GM18858 (cell line): ENCODE results near the gene MEX3A.
A peak's percentile ranks its signal among the peaks of the same experiment; 100 is the strongest.
"Not testable (repeated sequence)": the region's sequence is repeated elsewhere in the genome, so short reads cannot be mapped to it uniquely, and the experiment has no call there.

Experiments used
- ATAC-seq: cut with Tn5 transposase; IDR thresholded peaks from one replicate; pipeline ENCODE4 v1.9.1; 2021; ENCODE audit not compliant: unreplicated experiment

MEX3A gene

DNA sequence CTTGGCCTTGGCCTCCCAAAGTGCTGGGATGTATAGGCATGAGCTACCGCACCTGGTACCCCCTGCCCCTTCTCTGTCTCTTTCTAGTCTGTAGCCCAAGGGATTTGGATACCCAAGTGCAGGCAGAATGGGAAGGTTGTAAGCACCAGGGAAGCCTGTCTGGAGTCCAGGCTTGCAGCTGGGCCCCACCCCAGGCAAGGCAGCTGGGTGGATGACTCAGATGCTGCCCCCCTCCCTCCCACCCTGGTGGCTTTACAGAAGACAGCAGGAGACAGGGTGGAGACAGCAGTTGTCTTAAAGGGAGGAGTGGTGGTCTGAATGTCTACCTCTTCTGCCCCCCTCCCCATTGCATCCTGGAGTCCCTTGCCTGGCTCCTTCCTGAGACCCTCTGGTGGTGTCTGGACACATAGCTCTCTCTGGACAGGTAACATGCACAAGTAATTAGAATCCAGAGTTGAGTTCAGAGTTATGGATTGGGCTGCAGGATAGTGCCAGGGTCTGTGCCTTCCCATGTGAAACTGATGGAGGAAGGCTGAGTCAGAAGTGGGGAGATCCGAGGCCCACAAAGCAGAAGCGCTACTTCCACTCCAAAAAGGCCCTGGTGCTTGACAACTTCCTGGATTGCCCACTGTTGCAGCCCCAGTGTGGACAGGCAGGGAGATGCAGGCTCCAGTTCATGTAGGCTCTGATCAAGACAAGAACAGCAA is 37.4 kb upstream of the MEX3A start:
- ATAC-seq = no peak

DNA sequence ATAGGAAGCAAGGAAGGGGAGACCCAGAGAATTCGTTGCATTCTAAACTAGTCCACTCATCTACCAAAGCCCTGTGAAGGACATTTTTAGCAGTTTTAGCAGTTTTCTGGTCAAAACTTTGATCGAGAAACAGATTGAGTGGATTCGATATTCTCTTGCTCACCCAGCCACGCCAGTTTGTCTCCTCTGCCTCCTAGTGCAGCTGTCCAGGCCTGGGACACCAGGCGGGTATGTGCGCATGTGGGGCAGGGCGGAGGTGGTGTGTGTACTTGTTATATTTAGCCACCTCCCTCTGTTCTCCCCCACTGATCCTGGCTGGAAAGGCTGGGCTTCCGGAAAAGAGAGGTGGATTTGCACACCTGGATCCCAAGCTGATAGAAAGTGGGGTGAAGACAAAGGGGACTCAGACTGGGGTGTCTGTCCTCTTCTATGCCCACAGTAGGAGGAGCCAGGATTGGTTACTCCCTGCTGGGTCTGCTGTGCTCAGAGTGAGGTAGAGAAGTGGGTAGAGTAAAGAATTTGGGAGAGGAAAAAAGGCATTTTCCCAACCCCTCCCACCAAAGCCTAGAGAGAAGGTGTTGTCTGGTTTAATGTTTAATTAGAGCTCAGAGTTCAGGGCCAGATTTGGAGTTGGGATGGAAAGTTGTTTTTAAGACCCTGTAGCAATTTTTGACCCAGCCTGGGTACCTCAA is 36.1 kb upstream of the MEX3A start:
- no peak for ATAC-seq

DNA sequence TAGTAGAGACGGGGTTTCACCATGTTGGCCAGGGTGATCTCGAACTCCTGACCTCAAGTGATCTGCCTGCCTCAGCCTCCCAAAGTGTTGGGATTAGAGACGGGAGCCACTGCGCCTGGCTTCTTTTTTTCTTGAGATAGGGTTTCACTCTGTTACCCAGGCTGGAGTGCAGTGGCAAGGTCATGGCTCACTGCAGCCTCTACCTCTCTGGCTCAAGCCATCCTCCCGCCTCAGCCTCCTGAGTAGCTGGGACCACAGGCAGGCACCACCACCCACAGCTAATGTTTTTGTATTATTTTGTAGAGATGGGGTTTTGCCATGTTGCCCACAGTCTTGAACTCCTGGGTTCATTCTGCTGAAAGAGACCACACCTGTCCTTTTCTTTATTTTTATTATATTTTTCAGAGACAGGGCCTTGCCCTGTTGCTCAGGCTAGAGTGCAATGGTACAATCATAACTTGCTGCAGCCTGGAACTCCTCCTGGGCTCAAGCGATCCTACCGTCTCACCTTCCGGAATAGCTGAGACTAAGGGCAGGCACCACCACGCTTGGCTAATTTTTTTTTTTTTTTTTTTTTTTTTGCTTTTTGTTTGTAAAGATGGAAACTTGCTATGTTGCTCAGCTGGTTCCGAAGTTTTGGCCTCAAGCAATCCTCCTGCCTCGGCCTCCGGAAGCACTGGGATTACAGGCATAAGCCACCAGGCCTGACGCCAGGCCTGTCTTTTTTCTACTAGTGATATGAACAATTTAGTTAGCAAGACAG is 35.3 kb upstream of the MEX3A start:
- no peak for ATAC-seq

DNA sequence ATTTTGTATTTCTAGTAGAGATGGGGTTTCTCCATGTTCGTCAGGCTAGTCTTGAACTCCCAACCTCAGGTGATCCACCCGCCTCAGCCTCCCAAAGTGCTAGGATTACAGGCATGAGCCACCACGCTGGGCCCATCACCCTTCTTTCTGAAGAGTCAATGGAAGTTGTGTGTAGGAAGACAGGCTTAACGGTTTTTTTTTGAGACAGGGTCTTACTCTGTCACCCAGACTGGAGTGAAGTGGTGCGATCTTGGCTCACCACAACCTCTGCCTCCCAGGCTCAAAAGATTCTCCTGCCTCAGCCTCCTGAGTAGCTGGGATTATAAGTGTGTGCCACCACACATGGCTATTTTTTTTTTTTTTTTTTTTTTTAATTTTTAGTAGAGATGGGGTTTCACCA is 34.5 kb upstream of the MEX3A start:
- not testable (repeated sequence) for ATAC-seq

DNA sequence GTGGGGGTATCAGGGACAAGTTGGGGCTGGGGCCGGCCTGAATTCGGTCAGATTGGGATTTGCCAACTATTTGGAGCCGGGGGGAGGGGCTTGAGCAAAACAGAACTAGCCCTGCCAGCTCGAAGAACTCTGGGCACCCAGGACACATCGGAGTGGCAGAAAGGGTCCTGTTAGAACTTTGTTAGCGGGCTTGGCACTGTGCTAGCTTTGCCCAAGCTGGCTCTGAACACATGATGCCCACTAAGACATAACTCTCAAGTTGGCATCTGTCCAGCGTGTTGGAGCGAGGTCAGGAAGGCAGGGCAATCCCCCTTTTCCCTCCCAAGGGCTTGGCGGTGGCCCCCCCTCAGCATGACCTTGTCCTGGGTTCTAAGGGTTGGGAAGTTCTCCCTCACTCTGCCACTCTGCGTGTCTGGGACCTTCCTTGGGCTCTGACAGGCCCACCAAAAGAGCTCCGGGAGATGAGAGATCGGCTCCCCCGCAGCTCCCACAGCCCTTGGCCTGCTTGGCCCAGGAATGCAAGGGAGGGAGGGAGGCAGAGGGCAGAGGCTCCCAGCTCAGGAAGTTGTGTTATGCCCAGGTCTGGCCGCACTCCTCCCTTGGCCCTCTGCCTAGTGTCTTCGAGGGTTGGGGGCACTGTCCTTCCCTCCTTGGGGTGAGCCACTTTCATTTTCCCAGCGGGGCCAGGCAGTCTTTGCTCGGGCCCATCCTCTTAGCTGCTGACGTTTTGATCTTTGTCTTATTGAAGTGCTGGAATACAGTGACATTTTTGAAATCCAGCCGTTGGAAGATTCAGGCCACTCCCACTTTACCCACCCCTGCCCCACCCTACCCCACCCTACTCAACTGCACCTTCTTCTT is 33.5 kb upstream of the MEX3A start:
- no peak for ATAC-seq

DNA sequence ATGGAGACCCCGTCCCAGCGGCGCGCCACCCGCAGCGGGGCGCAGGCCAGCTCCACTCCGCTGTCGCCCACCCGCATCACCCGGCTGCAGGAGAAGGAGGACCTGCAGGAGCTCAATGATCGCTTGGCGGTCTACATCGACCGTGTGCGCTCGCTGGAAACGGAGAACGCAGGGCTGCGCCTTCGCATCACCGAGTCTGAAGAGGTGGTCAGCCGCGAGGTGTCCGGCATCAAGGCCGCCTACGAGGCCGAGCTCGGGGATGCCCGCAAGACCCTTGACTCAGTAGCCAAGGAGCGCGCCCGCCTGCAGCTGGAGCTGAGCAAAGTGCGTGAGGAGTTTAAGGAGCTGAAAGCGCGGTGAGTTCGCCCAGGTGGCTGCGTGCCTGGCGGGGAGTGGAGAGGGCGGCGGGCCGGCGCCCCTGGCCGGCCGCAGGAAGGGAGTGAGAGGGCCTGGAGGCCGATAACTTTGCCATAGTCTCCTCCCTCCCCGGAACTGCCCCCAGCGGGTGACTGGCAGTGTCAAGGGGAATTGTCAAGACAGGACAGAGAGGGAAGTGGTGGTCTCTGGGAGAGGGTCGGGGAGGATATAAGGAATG is 32.8 kb upstream of the MEX3A start:
- no peak for ATAC-seq

DNA sequence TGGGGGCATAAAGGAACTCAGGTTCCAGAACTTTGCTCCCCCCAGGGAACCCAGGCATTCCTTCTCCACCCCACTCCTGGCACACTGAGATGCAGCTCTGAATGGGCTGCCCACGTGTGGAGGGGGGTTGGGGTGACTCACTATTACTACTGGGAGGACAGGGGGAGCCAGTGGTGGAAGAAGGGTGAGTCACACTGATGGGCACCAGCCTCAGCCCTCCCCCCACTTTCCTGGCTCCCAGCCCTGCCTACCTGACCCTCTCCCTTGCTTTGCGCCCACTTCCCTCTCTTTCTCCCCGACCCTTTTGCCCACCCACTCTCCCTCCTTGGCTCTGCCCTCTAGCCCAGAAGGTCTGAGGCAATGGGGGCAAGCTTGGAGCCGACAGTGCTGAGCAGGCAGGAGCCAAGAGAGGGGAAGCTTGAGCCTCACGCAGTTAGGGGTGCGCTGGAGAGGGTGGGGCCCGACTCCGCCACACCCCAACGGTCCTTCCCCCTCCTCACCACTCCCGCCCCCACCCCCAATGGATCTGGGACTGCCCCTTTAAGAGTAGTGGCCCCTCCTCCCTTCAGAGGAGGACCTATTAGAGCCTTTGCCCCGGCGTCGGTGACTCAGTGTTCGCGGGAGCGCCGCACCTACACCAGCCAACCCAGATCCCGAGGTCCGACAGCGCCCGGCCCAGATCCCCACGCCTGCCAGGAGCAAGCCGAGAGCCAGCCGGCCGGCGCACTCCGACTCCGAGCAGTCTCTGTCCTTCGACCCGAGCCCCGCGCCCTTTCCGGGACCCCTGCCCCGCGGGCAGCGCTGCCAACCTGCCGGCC is 32.0 kb upstream of the MEX3A start, which contains the start of gene LMNA:
Gene LMNA, plus strand, starts transcription at position 611 of the 818 bp plus-strand sequence. CDS start 208 bp downstream, outside the sequence.
- peak; percentile 49 for ATAC-seq

DNA sequence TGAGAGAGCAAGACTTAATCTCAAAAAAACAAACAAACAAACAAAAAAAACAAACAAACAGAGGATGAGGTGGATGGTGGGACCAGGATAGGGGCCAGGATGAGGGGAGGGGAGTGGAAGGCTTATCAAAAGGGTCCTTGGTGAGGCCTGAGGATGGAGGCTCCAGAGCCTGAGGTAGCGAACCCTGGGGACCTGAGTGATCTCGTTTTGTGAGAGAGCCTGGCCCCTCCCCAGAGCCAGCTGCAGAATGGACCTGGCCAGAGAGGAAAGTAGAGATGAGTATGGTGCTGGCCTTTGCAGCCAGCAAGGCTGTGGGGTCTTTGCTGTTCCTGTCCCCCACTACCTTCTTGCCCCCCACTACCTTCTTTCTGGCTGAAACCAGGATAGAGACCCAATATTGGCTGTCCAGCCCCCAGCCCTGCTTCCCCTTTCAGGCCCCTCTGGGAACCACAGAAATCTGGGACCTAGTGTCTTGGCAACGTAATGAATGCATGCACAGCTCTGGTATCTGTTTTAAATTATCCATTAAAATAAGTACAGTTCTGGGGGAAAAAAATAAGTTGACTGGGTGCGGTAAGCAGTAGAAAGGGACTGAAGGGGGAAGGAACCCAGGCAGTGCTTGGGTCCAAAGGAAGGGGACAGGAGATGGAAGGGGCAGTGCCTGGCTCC is 31.2 kb upstream of the MEX3A start:
- ATAC-seq = no peak

DNA sequence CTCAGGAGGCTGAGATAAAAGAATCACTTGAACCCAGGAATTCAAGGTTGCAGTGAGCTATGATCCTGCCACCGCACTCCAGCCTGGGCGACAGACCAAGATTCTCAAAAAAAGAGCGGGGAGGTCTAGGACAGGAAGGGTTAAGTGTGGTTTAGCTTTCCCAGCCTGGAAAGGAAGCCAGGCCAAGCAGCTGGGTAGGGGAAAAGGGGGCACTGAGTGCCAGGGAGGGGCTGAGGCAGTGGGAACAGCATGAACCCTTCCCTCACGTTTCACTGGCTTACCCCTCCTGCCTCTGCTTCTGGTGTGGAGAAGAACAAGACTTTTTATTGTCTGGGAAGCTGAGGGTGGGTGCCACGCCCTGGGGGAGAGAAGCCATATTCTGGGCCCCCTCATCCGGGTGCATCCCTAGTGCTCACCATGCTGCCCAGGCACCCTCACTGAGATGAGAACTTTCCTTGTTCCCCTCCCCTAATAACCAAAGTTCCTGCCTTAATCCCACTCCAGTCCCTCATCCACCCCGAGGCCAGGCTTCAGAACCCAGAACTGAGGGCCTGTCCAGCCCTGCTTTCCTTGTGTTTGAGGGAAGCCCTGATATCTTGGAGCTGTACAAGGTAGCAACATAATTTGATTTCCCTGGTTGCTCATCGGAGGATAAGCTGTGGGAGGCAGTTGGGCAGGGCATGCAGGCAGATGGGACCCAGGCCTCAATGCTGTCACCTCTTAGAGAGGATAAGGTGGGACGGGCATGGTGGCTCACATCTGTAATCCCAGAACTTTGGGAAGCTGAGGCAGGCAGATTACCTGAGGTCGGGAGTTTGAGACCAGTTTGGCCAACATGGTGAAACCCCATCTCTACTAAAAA is 30.2 kb upstream of the MEX3A start:
- no peak for ATAC-seq

DNA sequence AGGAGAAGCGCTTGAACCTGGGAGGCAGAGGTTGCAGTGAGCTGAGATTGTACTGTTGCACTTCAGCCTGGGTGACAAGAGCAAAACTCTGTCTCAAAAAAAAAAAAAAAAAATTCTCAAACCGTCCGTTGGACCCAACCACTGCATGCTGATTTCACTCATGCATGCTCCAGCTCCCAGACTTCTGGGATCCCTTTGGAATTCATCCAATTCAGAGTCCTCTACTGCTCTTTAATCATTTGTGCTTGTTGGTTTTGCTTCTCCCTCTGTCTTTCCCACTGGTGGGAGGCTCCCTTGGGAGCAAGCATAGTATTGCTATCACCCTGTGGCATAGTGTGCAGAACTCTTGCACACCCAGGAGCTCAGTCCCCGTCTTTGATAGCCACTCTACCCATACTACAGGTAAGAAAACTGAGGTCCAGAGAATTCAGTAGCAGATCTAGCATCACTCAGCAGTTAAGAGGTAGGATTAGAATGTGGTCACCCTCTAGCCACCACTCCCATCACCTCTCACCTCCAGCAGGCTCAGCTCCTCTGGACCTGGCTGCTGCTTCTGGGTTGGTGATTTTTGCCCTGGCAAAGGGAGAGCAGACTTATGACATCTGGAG is 29.2 kb upstream of the MEX3A start:
- ATAC-seq = no peak

DNA sequence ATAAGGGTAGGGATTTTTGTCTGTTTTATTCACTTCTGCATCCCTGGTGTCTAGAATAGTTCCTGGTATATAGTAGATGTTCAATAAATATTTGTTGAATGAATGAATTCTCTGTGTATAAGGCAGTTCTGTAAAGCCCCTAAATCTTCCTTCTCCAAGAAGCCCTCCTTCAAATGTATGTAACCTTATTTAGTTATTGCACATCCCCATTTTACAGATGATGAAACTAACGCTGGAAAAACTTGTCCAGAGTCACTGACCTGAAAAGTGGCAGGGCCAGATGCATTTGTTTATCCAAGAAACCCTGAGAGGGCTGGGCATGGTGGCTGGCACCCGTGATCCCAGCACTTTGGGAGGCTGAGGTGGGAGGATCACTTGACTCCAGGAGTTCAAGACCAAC is 28.0 kb upstream of the MEX3A start:
- no peak for ATAC-seq

DNA sequence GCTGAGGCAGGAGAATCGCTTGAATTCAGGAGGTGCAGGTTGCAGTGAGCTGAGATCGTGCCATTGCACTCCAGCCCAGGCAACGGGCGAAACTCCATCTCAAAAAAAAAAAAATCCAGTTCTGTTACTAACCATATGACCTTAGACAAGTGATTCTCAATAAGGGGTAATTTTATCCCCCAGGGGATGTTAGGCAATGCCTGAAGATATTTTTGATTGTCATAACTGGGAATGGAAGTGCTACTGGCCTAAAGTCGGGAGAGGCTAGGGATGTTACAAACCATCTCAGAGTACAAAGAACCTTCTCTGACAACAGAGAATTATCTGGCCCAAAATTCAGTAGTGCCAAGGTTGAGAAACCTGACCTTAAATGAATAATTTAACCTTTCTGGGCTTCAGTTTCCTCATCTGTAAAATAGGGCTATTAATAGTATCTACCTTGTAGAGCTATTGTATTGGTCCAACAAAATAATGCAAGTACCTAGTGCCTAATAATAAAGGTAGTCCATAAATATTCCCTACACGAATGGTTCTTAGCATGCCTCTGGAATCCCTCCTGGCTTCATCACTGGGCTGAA is 26.5 kb upstream of the MEX3A start:
- no peak for ATAC-seq

DNA sequence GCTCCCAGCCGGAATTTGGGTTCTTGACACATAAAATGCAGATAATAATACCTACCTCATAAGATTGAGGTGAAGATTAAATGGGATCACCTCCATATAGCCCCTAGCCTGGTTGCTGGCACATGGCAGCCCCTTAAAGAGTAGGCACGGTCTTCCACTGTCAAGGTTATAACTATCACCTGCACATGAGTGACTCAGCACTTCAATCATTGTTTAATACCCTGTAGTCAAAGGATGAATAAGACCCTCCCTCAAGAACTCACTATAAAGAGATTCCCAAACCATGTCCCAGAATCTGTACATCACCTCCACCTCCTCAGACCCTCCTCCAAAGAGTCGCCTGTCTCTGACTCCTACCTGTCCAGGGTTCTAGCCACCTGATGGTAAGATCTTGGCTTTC is 25.8 kb upstream of the MEX3A start:
- ATAC-seq = no peak

DNA sequence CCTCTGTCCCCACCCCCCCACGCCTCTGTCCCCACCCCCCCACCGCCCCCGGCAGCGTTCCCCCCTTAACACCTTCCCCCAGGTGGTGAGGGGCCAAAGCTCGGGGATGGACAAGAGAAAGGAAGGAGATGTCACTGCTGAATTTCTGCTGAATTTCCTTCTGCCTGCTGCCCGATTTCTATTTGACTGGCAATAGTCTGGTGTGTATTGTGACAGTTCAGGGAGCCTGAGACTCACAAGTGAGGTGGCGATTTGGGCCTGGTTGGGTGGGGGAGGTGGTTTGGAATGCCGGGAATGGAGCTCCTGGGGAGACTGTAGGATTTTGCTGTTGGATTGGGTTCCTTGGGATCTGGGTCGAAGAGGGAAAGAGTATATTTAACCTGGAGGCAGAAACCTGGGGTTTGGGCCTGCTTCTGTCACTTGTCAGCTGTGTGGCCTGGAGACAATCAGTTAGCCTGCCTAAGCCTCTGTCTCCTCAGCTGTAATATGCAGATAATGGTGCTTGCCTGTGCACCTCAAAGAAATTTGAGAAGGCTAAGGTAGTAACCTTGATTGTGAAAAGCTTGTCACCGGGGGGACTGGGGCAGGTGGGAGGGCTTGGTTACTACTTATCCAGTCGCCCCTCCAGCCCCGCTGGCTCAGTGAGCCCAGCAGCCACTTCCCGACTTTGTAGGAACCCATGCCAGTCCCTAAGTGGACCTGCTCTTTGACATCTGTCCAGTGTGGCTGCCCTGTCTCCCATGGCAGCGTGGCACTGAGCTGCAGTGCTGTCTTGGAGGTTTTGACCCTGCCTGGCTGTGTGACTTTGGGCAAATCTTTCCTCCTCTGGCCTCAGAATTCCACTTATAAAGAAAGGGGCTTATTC is 24.6 kb upstream of the MEX3A start:
- no peak for ATAC-seq

DNA sequence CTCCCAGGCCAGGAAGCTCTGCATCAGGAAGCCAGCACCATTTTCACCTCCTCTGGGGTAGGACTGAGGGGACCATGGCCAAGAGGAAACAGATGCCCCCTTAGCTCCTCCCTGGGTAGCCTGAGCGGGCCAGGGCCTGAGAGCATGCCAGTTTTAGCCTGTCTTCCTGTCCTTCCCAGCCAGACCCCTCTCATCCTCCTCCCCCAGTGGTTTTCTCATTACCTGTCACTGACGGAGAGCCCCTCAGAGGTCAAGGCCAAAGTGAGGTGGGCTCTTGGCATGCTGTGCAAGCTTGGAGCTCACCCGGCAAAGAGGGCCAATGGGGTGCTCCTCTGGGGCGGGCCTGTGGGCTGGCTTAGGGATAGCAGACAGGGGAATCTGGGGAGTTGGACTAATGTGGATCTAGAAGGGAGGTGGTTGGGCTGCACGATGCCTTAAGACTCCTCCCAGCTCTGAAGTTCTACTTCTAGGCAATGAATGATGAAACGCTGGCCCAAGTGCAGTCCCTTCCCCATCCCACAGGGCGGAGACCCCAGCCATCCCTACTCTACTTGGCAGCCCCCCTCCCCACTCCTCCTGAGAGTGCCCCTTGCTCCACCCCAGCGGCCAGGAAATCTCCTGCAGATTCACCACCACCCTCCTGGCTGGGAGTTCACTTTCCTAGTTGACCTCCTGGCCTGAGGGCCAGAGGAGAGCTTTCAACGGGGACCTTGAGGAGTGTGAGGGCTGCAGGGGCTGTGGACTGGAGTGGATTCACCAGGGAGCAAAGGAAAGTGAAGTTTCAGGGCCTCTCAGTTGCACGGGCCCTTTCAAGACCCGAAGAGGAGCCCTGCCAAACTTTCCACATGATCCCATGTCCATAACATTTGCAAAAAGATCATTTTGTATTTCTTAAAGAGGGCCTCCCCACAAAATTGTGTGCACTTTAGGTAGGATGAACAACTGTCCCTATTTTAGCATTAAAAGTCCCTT is 22.9 kb upstream of the MEX3A start:
- ATAC-seq = no peak
